GM18517 (cell line): ENCODE measurements around the gene BARX2.
"Not testable (repeated sequence)": the region's sequence is repeated elsewhere in the genome, so short reads cannot be mapped to it uniquely, and the experiment has no call there.

Source experiments
- ATAC-seq: cut with Tn5 transposase; IDR thresholded peaks from one replicate; pipeline ENCODE4 v1.9.1; 2021; ENCODE audit warnings: mild to moderate bottlenecking, moderate library complexity; ENCODE audit not compliant: unreplicated experiment

BARX2 gene, protein sequence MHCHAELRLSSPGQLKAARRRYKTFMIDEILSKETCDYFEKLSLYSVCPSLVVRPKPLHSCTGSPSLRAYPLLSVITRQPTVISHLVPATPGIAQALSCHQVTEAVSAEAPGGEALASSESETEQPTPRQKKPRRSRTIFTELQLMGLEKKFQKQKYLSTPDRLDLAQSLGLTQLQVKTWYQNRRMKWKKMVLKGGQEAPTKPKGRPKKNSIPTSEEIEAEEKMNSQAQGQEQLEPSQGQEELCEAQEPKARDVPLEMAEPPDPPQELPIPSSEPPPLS

DNA sequence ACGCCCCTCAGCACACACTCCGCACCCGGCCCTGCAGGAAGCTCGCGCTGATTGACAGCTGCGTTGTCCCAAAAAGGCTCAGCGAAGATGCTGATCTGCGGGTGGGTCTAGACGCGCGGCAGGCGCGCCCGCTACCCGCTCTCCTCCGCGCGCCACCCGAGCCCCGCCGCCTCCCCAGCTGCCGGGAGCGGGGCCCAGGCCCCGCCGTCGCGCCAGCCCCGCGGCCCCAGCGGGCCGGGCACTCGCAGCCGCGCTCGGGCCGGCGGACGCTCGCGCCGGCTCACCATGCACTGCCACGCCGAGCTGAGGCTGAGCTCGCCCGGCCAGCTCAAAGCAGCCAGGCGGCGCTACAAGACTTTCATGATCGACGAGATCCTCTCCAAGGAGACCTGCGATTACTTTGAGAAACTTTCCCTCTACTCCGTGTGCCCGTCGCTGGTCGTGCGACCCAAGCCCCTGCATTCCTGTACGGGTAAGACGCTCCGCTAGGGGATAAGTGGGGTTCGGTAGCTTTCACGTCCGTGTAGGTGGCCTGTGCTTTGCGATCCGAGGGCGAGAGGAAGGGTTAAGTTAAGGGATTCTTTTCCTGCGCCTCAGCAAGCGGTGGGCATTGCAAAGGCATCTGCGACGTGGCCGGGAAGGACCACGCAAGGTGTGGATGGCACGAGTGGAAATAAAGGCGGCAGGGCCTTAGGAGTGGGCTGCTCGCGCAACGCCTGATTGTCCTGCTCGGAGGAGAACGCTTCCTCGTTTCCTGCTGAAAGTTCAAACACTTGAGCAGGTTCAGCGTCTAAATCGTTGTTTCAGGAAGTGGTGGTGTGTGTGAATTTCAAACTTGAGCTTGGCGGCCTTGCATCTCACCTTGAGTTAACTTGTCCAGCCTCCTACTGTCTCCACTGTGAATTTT is at the start of gene BARX2:
TSS of gene BARX2 (plus strand) at position 98 of the 907 bp plus-strand sequence. CDS start at position 286, 188 bp downstream.
- ATAC-seq, result no peak

DNA sequence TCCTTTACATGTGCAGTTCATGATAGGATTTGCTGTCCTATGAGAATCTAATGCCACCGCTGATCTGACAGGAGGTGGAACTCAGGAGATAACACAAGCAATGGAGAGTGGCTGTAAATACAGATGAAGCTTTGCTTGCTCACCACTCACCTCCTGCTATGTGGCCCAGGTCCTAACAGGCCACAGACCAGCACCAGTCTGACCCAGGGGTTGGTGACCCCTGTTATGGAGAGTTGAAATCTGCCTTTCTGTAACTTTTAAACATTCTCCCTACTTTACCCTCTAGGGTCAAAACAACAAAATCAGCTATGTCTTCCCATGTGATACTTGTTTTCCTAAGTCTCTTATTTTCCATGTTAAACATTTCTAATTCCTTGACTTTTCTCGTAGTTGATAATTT is 48.7 kb upstream of the BARX2 start:
- ATAC-seq, result no peak

DNA sequence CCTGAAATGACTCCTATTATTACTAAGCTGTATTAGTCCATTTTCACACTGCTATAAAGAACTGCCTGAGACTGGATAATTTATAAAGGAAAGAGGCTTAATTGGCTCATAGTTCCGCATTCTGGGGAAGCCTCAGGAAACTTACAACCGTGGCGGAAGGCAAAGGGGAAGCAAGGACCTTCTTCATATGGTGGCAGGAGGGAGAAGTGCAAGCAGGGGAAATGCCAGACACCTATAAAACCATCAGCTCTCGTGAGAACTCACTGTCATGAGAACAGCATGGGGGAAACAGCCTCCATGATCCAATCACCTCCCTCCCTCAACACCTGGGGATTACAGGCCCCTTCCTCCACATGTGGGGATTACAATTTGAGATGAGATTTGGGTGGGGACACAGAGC is 47.9 kb upstream of the BARX2 start:
- ATAC-seq, result not testable (repeated sequence)

DNA sequence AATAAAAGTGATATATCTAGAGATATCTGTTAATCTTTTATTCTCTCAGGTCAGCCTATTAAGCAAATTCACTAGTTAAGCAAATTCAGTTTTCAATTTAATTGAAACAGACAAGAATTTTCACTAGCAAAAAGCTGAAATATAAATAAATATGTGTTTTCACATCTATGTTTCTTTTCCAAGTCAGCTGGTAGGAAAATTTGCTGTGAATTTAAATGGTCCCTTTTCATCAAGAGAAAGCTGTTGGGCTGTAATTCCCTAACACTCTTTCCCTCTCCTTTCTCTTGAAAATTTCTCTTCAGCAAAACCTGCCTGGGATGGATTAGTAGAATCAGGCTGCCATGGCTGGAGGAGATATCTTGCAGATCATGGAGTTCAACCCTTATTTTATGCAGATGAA is 46.9 kb upstream of the BARX2 start:
- no peak for ATAC-seq

DNA sequence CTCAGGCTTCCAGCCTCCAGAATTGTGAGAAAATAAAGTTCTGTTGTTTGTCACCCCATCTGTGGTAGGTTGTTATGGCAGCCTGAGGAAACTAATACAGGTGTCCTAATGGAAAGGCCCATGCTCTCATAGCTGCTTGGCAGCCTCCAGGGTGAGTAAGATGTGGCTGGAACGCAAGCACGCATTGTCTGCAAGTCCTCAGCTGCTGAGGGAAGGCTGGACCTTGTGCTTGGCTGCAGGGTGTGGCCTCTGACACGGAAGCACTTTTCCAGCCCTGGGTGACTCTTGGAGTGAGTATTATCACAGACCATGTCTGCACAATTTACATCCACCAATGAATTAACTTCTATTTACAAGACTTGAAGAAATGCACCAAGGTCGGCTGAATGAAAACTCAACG is 44.4 kb upstream of the BARX2 start:
- no peak for ATAC-seq

DNA sequence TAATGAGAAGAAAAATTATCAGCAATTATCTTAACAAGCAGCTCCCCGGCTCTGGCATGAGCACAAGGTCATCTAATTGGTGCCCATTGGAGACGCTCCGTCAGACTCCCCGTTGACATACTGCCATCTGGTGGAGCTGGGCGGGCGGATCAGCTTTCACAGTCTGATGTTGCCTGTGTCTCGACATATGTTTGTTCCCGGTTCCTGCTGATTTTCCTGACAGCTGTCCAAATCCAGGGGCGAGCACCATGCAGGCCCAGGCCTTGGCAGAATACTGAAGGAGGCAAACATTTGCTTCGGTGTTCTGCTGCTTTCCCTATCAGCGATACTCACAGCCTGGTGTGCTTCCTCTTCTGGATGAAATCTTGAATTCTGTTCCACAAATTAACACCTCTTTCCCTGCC is 43.8 kb upstream of the BARX2 start:
- ATAC-seq, result peak; percentile 65

DNA sequence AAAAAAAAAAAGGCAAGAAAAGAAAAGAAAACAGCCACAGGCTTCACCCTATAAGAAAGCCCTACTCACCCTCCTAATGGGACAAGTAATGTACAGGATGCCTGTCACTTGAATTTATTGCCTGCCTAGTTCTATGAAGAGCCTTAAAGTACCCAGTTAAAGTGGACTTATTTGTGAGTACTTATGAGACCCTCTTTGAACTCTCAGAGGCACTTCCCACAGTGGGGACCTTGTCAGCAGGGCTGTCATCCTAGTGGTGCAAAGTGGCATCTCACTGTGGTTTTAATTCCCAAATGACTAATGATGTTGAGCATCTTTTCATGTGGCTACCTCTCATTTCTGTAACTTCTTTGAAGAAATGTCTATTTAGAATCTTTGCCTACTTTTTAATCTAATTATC is 41.8 kb upstream of the BARX2 start:
- ATAC-seq, result no peak

DNA sequence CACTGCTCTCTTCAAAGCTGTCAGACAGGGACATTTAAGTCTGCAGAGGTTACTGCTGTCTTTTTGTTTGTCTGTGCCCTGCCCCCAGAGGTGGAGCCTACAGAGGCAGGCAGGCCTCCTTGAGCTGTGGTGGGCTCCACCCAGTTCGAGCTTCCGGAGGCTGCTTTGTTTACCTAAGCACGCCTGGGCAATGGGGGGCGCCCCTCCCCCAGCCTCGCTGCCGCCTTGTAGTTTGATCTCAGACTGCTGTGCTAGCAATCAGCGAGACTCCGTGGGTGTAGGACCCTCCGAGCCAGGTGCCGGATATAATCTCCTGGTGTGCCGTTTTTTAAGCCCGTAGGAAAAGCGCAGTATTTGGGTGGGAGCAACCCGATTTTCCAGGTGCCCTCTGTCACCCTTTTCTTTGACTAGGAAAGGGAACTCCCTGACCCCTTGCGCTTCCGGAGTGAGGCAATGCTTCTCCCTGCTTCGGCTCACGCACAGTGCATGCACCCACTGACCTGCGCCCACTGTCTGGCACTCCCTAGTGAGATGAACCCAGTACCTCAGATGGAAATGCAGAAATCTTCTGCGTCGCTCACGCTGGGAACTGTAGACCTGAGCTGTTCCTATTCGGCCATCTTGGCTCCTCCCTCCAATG is 31.2 kb upstream of the BARX2 start:
- not testable (repeated sequence) for ATAC-seq

DNA sequence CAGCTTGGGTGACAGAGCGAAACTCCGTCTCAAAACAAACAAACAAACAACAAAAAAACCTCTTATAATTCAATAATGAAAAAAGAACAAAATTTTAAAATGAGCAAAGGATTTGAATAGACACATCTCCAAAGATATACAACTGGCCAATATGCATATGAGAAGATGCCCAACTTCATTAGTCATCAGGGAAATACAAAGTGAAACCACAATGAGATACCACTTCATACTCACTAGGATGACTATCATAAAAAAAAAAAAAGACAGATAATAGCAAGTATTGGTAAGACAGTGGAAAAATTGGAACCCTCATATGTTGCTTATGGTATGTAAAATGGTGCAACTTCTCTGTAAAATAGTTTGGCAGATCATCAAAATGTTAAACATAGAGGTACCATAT is 28.7 kb upstream of the BARX2 start:
- ATAC-seq, result no peak

DNA sequence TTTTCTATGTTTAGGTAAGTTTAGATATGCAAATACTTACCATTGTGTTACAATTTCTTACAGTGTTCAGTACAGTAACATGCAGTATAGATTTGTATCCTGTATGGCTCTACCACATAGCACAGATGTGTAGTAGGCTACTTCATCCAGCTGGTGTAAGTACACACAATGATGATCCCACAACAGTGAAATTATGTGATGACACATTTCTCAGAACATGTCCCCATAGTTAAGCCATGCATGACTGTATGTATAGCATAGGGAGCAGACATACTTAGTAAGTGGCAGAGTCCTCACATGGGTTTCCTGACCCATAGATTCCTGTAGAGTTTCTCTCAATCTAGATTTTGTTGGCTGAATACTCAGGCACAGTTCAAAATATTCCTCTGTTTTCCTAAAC is 26.8 kb upstream of the BARX2 start:
- ATAC-seq, result no peak

DNA sequence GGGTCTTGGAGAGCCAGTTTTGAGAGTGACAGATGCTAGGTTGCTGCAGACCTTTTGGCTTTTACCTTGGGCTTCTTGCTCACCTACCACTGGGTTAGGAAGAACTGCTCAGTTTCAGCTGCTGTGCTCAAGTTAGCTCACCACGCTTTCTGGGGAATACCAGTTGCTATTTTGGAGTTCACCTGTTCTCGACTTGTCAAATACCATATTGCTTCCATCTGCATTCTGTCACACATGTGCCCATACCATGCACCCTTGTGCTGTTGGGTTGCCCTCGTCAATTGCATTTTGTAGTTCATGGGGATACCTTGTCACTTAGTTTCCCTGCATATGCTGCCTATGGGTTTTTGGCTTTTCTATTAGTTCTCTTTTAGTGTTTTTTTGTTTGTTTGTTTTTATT is 23.0 kb upstream of the BARX2 start:
- ATAC-seq, result no peak

DNA sequence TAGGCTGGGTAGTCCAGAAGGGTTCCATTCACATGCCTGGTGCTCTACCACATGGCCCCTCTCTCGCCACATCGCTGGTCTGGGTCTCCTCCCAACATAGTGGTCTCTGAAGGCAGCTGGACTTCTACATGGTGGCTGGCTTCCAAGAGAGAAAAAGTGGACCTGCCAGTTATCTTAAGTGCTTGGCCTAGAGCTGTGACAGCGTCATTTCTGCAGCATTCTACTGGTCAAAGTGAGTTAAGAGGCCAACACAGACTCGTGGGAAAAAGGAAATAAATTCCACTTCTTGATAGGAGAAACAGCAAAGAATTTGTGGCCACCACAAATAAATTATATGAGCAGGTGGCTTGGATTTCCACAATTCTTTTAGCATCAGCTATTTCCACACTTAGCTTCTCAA is 21.0 kb upstream of the BARX2 start:
- no peak for ATAC-seq

DNA sequence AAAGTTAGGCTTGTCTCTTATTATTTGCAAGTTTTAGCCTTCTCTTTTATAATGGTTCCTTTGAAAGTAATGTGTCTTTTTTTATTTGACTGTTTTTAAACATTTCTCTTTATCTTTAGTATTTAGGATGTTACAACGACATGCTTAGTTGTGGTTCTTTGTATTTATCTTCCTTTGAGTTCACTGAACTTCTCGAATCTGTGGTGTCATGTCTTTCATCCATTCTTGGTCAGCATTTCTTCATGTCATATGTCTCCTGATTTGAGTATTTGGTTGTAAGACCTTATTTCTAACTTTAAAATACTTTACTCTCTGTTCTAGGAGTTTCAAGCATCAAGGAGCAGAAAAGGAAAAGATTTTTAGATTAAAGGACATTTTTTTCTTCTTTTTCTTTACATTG is 15.9 kb upstream of the BARX2 start:
- no peak for ATAC-seq

DNA sequence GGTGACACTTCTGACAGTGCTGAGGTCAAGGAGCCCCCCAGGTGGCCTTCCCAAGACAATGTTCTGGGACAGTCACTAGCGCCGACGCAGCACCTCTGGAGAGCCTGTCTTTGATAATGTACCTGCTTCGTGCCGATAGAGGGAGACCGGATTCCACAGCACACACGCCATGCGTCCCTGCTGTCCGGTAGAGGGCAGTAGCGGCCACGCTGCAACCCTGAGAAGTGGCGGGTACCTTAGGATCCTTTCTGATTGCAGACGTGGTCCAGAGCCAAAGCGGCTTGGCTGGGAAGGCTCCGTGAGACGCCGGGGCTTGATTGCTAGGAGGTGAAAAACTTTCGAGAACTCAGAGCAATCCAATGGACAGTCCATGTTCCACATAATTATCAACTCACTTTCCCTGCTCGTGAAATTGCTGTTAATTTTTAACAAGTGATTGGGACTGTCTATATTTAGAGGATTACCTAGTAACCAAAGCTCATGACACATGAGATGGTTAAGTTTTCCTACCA is 11.4 kb upstream of the BARX2 start:
- peak; percentile 98 for ATAC-seq

DNA sequence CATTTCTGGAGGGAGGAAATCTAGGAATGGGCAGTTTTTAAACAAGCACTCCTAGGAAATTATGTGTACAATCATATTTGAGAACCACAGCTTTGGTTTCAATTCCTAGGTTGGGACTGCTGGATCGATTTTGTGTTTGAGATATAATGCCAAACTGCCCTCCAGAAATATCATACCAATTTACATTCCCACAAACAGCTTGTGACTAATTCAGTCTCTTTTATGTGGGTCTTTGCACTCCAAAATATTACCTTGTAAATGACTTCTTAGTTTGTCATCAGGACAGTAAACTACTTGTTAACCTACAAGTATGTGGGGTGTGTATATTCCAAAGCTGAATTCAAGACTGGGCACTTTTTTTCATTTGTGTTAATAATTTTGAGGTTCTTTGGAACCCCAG is 9.8 kb upstream of the BARX2 start:
- no peak for ATAC-seq

DNA sequence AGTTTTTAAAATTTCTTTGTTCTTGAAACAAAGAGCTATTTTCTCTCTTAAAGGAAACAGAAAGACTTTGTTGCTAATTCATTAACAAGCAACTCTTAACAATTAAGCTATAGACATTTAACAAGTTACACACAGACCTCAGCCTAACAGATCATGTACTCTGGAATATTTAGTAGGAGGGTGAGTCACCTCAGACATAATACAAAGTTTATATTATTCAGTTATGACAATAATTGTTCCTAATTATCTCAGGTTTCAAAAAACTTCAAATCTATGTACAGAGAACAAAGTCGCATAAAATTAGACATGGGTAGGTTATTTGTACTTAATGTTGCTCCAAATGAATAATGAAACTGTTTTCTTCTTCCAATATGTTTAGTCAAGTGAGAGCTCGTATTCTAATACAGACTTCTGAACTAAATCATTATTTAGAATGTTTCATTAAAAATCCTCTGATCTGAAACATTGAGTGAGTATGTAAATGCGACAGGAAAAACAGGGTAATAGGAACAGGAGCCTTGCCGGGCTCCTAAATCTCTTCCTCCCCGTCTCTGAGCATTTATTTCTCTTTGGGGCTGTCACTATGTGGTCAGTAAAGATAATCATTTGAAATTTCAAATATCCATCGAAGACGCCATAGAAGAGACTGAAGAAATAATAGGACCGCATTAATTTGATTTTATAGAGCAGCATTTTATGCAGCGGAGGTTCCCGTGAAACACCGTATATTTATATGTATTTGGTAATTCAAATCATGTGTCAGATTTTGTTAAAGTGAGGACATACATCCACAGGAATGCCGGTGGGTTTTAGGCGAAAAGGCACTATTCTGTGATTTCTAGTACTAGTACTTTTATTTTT is 8.7 kb upstream of the BARX2 start:
- ATAC-seq, result no peak

DNA sequence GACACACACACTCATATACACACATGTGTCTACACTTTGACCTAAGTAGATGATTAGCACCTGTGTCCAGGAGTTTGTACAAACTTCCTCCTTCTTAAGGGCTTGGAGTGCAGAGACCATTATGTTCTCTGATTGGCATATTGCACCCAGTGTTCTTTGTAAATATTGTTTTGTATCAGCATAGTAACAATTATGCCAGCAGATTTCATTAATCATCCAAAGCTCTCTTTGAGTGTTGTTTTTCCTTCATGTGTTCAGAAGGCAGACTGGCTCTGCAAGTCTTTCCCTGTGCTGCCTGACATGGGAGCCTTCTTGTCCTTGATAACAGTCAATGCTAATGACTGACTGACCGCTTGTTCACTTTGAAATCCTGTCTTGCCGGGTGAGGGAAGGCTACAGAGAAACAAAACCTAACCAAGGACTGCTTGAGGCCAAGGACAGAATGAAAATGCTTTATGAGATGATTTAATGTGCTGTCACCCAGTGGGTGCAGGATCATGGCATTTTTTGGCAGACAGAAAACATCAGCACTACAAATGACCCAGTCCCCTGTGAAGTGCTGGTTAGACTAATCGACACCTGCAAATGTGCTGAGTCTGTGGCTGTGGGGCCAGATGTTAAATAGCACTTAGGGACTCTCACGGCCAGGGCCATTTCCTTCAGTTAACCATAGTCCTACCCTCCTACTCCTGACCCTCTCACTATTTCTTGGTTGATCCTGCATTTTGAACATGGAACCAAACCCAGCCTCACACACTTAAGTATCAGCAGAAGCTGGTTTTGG is 6.6 kb upstream of the BARX2 start:
- ATAC-seq, result no peak

DNA sequence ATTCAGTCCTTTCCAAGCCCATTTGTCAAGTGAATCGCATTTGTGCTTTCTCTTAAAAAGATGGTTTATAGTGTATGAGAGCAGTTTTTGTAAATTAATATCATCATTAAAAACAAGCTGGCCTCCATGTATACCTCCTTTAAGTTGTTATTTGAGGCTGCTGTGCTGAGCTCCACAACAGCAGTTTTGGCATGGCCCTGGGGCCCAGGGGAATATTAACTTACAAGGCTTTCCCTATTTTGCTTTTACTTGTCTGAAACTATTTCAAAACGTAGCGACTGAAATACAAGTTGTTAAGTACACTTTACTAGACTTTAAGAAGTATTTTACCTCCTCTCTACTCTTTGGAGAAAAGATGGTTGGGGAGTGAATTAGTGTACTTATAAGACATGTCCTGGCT is 4.9 kb upstream of the BARX2 start:
- ATAC-seq, result no peak

DNA sequence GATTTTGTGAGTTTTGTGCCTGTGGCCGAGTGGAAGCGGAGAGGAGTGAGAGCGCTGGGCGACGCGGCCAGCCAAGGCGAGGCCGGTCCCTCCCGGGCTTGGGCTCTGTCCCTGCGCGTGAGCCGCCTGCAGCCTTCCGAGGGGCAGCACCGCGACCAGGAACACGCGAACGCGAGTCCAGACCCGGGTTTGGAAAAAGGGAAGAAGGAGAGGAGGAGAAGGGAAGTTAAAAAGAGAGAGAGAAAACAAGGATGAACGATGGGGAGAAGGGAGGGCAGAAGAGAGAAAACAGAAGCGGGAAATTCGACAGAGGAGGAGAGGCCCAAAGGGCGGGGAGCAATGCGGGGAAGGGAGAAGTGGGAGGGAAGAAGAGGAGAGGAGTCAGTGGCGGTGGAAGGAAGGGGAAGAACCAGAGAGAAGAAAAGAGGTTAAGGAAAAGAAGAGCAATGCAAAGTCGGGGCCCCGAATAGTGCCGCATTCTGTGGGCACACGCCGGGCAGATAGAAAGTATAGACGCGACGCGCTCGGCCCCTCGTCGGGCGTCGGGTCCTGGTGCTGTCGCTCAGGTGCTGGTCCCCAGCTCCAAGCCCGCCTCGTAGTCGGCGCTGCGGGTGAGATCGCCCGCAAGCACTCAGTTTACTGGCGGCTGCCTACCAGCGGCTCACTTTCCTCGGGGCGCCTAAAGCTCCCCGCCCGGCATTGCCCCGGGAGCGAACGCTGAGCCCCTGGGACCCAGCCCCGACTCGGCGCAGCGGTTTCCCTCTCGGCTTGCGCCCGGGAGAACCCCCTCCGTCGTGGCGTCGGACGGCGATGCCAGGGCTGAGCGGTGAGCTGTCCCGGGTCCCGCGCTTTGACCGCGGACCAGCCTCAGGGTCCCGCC is 2.8 kb upstream of the BARX2 start:
- ATAC-seq, result no peak
